ENCODE results near the gene CLDN19.

DNA sequence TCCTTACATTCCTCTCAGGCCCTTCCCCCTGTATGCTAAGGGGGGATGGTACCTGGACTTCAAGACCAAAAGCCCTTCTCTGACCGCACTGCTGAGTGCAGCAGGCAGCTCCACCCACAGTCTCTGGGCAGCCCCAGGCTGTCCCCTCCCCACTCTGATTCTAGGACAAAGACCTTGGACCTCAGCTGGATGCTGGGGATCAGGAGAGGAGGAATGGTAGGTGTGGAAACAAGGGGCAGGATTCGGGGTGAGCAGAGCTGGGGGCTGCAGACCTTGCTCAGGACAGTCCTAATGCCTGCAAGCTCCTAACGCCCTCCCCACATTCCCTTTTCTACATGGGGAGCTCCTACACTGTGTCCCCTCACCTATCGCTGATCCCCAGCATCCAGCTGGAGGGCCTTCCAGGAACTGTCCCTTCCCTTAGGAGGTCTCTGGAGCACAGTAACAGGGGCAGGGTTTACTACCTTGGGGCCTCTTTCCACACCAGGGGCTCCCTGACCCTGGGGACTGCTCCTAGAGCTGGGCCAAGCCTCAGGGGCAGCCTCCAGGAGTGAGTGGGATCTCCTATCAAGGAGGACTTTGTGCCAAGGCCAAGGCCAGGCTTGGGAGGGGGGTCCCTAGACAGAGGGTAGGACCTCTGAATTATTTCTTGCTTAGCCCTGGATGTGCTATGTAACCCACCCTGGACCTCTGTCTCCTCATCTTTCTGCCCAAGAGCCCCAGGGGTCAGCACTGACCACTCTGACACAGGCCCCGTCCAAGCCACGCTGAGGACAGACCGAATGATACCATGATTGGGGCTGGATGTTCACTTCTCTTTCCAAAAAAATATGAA is 5.6 kb downstream of the CLDN19 start:
- TF ChIP-seq, protein P1, sequence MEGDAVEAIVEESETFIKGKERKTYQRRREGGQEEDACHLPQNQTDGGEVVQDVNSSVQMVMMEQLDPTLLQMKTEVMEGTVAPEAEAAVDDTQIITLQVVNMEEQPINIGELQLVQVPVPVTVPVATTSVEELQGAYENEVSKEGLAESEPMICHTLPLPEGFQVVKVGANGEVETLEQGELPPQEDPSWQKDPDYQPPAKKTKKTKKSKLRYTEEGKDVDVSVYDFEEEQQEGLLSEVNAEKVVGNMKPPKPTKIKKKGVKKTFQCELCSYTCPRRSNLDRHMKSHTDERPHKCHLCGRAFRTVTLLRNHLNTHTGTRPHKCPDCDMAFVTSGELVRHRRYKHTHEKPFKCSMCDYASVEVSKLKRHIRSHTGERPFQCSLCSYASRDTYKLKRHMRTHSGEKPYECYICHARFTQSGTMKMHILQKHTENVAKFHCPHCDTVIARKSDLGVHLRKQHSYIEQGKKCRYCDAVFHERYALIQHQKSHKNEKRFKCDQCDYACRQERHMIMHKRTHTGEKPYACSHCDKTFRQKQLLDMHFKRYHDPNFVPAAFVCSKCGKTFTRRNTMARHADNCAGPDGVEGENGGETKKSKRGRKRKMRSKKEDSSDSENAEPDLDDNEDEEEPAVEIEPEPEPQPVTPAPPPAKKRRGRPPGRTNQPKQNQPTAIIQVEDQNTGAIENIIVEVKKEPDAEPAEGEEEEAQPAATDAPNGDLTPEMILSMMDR (IDR thresholded peaks at IDR 0.05; ENCODE audit: control extremely low read depth in 1 of 3, insufficient read depth in 1 of 3, low read depth in 1 of 3, low read length in 3 of 3): no peak
- TF ChIP-seq YY1 (IDR thresholded peaks at IDR 0.05; ENCODE audit: low read depth, low read length) (no peak), POLR2A (IDR thresholded peaks at IDR 0.05; ENCODE audit: control extremely low read depth in 1 of 2, low read depth in 2 of 2, low read length in 2 of 2) (no peak)

Data from H1 (cell line).